ENCODE data around the gene PXDN. TPM values are rescaled to one million over a fixed set of nuclear protein-coding genes. Genes with fewer than 3 reads are reported as not detected.
A peak's percentile ranks its signal among the peaks of the same experiment; 100 is the strongest.

The PXDN gene
- total and polyA plus RNA-seq, 11 donors = 5.9 to 83.7 (median 28.2) TPM

- no peak overlapping the region for H3K27ac ChIP-seq
- intact Hi-C loops (cut with DNase I) = loop anchor here in 4 of 10 donors (2.0 to 5.0 kb wide), 3 partner anchors 159 to 161 kb away; no protein-coding TSS in a partner anchor
- no peaks in the 10 kb centered on the region for H3K36me3 ChIP-seq
- DNase-seq (peak in 1 of 5 donors; percentile 16), ATAC-seq (no peak)
- no peak overlapping the region for H3K4me3 ChIP-seq
- H3K4me1 ChIP-seq = peaks cover 0 to 16% (median 0%) of the 10 kb centered on the region in 12 donors
- no peak for TF ChIP-seq CTCF (IDR thresholded peaks at IDR 0.05)
- TF ChIP-seq POLR2A (IDR thresholded peaks at IDR 0.05) = no peak
- 74 to 80% (median 78%) methylated on average over 20 to 21 of the region's 21 CpGs for WGBS, 4 donors
- H3K9me3 ChIP-seq = no peaks in the 10 kb centered on the region
- peaks cover 0 to 15% (median 0%) of the 10 kb centered on the region in 9 donors for H3K27me3 ChIP-seq
Observed at GRCh38 chr2:1751767-1752725, 7.7 kb upstream of the PXDN start.

GRCh38 chr2:1750933-1751766 lies 6.8 kb upstream of the PXDN start:
- no peaks in the 10 kb centered on the region for H3K9me3 ChIP-seq
- intact Hi-C loops (cut with DNase I) = loop anchor here in 4 of 10 donors (2.0 to 5.0 kb wide), 3 partner anchors 158 to 160 kb away; no protein-coding TSS in a partner anchor
- H3K4me3 ChIP-seq = no peak overlapping the region
- H3K36me3 ChIP-seq = no peaks in the 10 kb centered on the region
- peaks cover 0 to 15% (median 0%) of the 10 kb centered on the region in 9 donors for H3K27me3 ChIP-seq
- 37 to 46% (median 44%) methylated on average over 22 to 24 of the region's 24 CpGs for WGBS, 4 donors
- H3K4me1 ChIP-seq = peaks cover 0 to 15% (median 0%) of the 10 kb centered on the region in 12 donors
- ATAC-seq (peak; percentile 43 to 85 (median 79)), DNase-seq (peak; percentile 69 to 79 (median 71))
- TF ChIP-seq CTCF (IDR thresholded peaks at IDR 0.05) = peak; percentile 70 to 90 (median 84)
- TF ChIP-seq POLR2A (IDR thresholded peaks at IDR 0.05) = no peak
- H3K27ac ChIP-seq = no peak overlapping the region

- Histone ChIP-seq H3K9me3 (no peaks in the 10 kb centered on the region), H3K36me3 (no peaks in the 10 kb centered on the region), H3K27me3 (peaks cover 0 to 18% (median 0%) of the 10 kb centered on the region in 9 donors), H3K4me1 (peaks cover 0 to 10% (median 3%) of the 10 kb centered on the region in 12 donors), H3K4me3 (no peak overlapping the region), H3K27ac (no peak overlapping the region)
- TF ChIP-seq CTCF (IDR thresholded peaks at IDR 0.05) = no peak
- no peak for TF ChIP-seq POLR2A (IDR thresholded peaks at IDR 0.05)
- no peak for ATAC-seq
- DNase-seq = no peak
- 27 to 34% (median 31%) methylated on average over 5 of the region's 5 CpGs for WGBS, 4 donors
- intact Hi-C loops (cut with DNase I) = loop anchor here in 4 of 10 donors (2.0 to 5.0 kb wide), 3 partner anchors 158 to 160 kb away; no protein-coding TSS in a partner anchor
Observed at GRCh38 chr2:1750270-1750932, 6.1 kb upstream of the PXDN start.

Measured in heart left ventricle (tissue), 16 donors.